Liver (tissue), 9 donors: ENCODE results near the gene DCC. TPM values are rescaled to one million over a fixed set of nuclear protein-coding genes. Genes with fewer than 3 reads are reported as not detected.

Source experiments
- DNase-seq: peaks from one replicate; pipeline ENCODE4 v3.0.0-alpha.2; 2017; ENCODE audit warnings: low spot score
- H3K27ac ChIP-seq, 2 donors: one replicate each; pipeline ENCODE4 v1.7.0; 2013; ENCODE audit warnings: inconsistent platforms in 2 of 2, low read length in 2 of 2, control low read depth in 1 of 2, low read depth in 1 of 2, mild to moderate bottlenecking in 1 of 2
- H3K27me3 ChIP-seq, 4 donors: one replicate each; pipeline versions ENCODE4 v1.6.1 to v1.7.0; 2013; ENCODE audit warnings: low read length in 3 of 4, inconsistent platforms in 1 of 4, mild to moderate bottlenecking in 1 of 4, moderate library complexity in 1 of 4; ENCODE audit not compliant: control insufficient read depth in 4 of 4, insufficient read depth in 4 of 4
- H3K36me3 ChIP-seq, 4 donors: one replicate each; pipeline versions ENCODE4 v1.6.1 to v1.7.0; 2013; ENCODE audit warnings: low read length in 3 of 4, mild to moderate bottlenecking in 3 of 4, low read depth in 1 of 4, moderate library complexity in 1 of 4; ENCODE audit not compliant: control insufficient read depth in 4 of 4, insufficient read depth in 3 of 4
- H3K4me1 ChIP-seq, 4 donors: one replicate each; pipeline versions ENCODE4 v1.6.1 to v1.7.0; 2013; ENCODE audit warnings: low read length in 3 of 4, mild to moderate bottlenecking in 3 of 4, moderate library complexity in 1 of 4; ENCODE audit not compliant: control insufficient read depth in 4 of 4, insufficient read depth in 4 of 4
- H3K4me3 ChIP-seq, 3 donors: one replicate each; pipeline versions ENCODE4 v1.6.1 to v1.7.0; 2013; ENCODE audit warnings: low read length in 3 of 3, control low read depth in 1 of 3, low read depth in 1 of 3, mild to moderate bottlenecking in 1 of 3
- H3K9ac ChIP-seq, 2 donors: one replicate each; pipeline ENCODE4 v1.7.0; 2013; ENCODE audit warnings: low read length in 2 of 2, mild to moderate bottlenecking in 2 of 2, moderate library complexity in 2 of 2, control low read depth in 1 of 2, low read depth in 1 of 2
- H3K9me3 ChIP-seq, 4 donors: one replicate each; pipeline versions ENCODE4 v1.6.1 to v1.7.0; 2013; ENCODE audit warnings: low read length in 3 of 4; ENCODE audit not compliant: control insufficient read depth in 4 of 4
- EGR1 ChIP-seq, 2 donors: IDR thresholded peaks; 2 replicates each; pipeline ENCODE4 v1.6.1; 2016 to 2018; ENCODE audit warnings: antibody characterized with exemption in 2 of 2, low read depth in 2 of 2
- FOXA1 ChIP-seq: IDR thresholded peaks from 2 replicates; pipeline ENCODE4 v1.6.1; 2016; ENCODE audit warnings: antibody characterized with exemption
- FOXA2 ChIP-seq: IDR thresholded peaks from 2 replicates; pipeline ENCODE4 v1.6.1; 2016; ENCODE audit warnings: antibody characterized with exemption
- GABPA ChIP-seq, 2 donors: IDR thresholded peaks in 1 of 2; conservative IDR thresholded peaks in 1 of 2; 2 replicates each; pipeline ENCODE4 v1.6.1; 2016; ENCODE audit warnings: antibody characterized with exemption in 2 of 2, mild to moderate bottlenecking in 1 of 2, moderate library complexity in 1 of 2
- HNF4A ChIP-seq, 2 donors: conservative IDR thresholded peaks; 2 replicates each; pipeline ENCODE4 v1.6.1; 2016; ENCODE audit warnings: antibody characterized with exemption in 2 of 2, mild to moderate bottlenecking in 2 of 2
- HNF4G ChIP-seq: IDR thresholded peaks from 2 replicates; pipeline ENCODE4 v1.6.1; 2016; ENCODE audit warnings: antibody characterized with exemption
- JUND ChIP-seq, 2 donors: IDR thresholded peaks; 2 replicates each; pipeline ENCODE4 v1.6.1; 2016; ENCODE audit warnings: antibody characterized with exemption in 2 of 2
- NR2F2 ChIP-seq: IDR thresholded peaks from 2 replicates; pipeline ENCODE4 v1.6.1; 2016; ENCODE audit warnings: antibody characterized with exemption
- RAD21 ChIP-seq, 2 donors: IDR thresholded peaks; 2 replicates each; pipeline ENCODE4 v1.6.1; 2016; ENCODE audit warnings: antibody characterized with exemption in 2 of 2, mild to moderate bottlenecking in 2 of 2
- RXRA ChIP-seq, 2 donors: IDR thresholded peaks; 2 replicates each; pipeline ENCODE4 v1.6.1; 2017 to 2018; ENCODE audit warnings: antibody characterized with exemption in 2 of 2, mild to moderate bottlenecking in 1 of 2
- SP1 ChIP-seq: IDR thresholded peaks from 2 replicates; pipeline ENCODE4 v1.6.1; 2018; ENCODE audit warnings: antibody characterized with exemption, mild to moderate bottlenecking
- TAF1 ChIP-seq: conservative IDR thresholded peaks from 2 replicates; pipeline ENCODE4 v1.6.1; 2016; ENCODE audit warnings: antibody characterized with exemption, mild to moderate bottlenecking
- YY1 ChIP-seq: IDR thresholded peaks from 2 replicates; pipeline ENCODE4 v1.6.1; 2016; ENCODE audit warnings: antibody characterized with exemption, mild to moderate bottlenecking
- WGBS: extraction: QIAGEN DNeasy Blood & Tissue Kit; methylation state at CpG from one replicate; pipeline ENCODE4 v1.1.7; 2013; 5-methylcytosine and 5-hydroxymethylcytosine counted together
- polyA plus RNA-seq, 2 donors: library from polyadenylated mRNA; stranded (reverse) in 1 of 2; unstranded in 1 of 2; fragments of 200-250 nt in 1 of 2; fragments of >200 nt in 1 of 2; fragmentation: Nextera tagmentation in 1 of 2; extraction: Ambion mirVana in 1 of 2; gene quantifications; one replicate each; pipeline versions ENCODE4 v1.2.1 to v1.2.3, GENCODE V29; 2013 to 2015
- total RNA-seq, 2 donors: library from RNA; depleted of rRNA; stranded (reverse); fragments of >200 nt; gene quantifications; one replicate each; pipeline ENCODE4 v1.2.3, GENCODE V29; 2014
- TF ChIP-seq, protein P1 (sequence below): IDR thresholded peaks from 2 replicates; pipeline ENCODE4 v1.6.1; 2016; ENCODE audit warnings: antibody characterized with exemption
- TF ChIP-seq, protein P2 (sequence below): IDR thresholded peaks from 2 replicates; pipeline ENCODE4 v1.6.1; 2016; ENCODE audit warnings: antibody characterized with exemption, mild to moderate bottlenecking
- TF ChIP-seq, protein P3 (sequence below): fragments of 150-350 bp; IDR thresholded peaks from 2 replicates; pipeline ENCODE4 v1.5.1; 2017; ENCODE audit warnings: improper control_type of control experiment, low read depth, low read length; ENCODE audit not compliant: missing input control
- donor health status: healthy.
- donor health status: healthy.
- donor health status: healthy.
- donor health status: healthy.
- donor health status: healthy.

Gene DCC
- total and polyA plus RNA-seq, 4 donors = under 0.01 to 0.03 TPM; not detected in 2

DNA sequence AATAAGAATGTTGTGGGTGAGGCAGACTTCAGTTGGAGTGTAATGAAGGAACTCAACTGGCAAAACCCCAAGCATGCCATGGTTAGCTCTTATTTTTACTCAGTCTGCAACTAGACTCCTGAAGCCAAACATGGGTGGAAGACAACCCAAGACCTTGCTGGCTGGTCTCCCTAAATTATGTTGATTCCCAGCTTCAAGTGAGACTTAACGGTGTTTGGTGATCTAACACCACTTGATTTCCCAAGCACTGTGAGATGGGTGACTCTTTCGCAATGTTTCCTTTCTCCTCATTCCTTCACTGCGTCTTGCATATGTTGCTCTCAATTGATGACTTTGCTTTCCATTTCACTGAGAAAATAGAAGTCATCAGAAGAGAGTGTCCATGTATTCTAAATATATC, 693.1 kb downstream of the DCC start:
- Histone ChIP-seq H3K9ac (no peak overlapping the region), H3K27ac (no peak overlapping the region), H3K4me1 (no peaks in the 10 kb centered on the region), H3K36me3 (no peaks in the 10 kb centered on the region), H3K9me3 (no peaks in the 10 kb centered on the region), H3K4me3 (no peak overlapping the region), H3K27me3 (no peaks in the 10 kb centered on the region)
- TF ChIP-seq HNF4A (conservative IDR thresholded peaks at IDR 0.05) (no peak), RXRA (IDR thresholded peaks at IDR 0.05) (no peak), SP1 (no peak)
- TF ChIP-seq, protein P1, sequence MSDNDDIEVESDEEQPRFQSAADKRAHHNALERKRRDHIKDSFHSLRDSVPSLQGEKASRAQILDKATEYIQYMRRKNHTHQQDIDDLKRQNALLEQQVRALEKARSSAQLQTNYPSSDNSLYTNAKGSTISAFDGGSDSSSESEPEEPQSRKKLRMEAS = no peak
- 84% methylated on average over 3 of the region's 3 CpGs for WGBS
- DNase-seq = no peak

DNA sequence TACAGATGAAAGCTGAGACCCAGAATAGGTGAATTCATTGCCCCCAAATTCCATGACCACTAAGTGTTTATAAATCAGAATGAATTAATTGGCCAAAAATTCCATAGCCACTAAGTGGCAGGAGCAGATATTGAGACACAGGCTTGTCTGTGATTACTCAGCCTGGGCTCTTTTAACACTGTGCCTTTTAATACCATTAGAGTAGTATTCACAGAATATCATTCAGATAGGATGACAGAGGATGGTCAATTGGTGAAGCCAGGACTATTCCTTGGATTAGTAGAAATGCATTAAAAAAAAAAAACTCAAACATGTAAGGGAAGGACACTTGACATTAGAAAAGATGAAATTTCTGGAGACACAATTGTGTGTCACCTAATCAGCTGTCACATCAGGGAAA, 698.6 kb downstream of the DCC start:
- no peak overlapping the region for H3K27ac ChIP-seq
- H3K27me3 ChIP-seq = no peaks in the 10 kb centered on the region
- TF ChIP-seq FOXA2 (no peak), HNF4A (conservative IDR thresholded peaks at IDR 0.05) (no peak), GABPA (IDR thresholded peaks at IDR 0.05 in 1 of 2, conservative IDR thresholded peaks at IDR 0.05 in 1 of 2) (no peak)
- TF ChIP-seq, protein P2, sequence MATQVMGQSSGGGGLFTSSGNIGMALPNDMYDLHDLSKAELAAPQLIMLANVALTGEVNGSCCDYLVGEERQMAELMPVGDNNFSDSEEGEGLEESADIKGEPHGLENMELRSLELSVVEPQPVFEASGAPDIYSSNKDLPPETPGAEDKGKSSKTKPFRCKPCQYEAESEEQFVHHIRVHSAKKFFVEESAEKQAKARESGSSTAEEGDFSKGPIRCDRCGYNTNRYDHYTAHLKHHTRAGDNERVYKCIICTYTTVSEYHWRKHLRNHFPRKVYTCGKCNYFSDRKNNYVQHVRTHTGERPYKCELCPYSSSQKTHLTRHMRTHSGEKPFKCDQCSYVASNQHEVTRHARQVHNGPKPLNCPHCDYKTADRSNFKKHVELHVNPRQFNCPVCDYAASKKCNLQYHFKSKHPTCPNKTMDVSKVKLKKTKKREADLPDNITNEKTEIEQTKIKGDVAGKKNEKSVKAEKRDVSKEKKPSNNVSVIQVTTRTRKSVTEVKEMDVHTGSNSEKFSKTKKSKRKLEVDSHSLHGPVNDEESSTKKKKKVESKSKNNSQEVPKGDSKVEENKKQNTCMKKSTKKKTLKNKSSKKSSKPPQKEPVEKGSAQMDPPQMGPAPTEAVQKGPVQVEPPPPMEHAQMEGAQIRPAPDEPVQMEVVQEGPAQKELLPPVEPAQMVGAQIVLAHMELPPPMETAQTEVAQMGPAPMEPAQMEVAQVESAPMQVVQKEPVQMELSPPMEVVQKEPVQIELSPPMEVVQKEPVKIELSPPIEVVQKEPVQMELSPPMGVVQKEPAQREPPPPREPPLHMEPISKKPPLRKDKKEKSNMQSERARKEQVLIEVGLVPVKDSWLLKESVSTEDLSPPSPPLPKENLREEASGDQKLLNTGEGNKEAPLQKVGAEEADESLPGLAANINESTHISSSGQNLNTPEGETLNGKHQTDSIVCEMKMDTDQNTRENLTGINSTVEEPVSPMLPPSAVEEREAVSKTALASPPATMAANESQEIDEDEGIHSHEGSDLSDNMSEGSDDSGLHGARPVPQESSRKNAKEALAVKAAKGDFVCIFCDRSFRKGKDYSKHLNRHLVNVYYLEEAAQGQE = no peak
- DNase-seq = no peak
- no peak overlapping the region for H3K9ac ChIP-seq
- H3K4me1 ChIP-seq = no peaks in the 10 kb centered on the region
- no peaks in the 10 kb centered on the region for H3K36me3 ChIP-seq
- no peak overlapping the region for H3K4me3 ChIP-seq
- H3K9me3 ChIP-seq = no peaks in the 10 kb centered on the region

DNA sequence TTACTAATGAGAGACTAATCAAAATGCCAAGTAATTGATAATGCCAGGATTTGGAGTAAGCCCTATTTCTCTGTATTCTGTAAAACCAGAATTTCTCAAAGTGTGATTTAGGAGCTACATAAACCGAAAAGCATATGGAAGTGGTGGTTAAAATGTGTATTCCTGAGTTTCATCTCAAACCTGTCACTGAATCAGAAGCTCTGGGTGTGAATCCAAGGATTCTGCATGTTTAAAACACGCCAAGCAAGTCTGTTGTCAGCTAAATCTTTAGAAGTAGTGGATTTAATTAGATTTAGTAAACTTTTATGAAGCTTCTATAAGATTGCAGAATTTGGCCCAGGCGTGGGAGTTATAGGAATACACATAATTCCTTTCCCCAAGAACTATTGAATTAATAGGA, 700.3 kb downstream of the DCC start:
- Histone ChIP-seq H3K4me1 (no peaks in the 10 kb centered on the region), H3K27ac (no peak overlapping the region), H3K9ac (no peak overlapping the region), H3K4me3 (no peak overlapping the region), H3K27me3 (no peaks in the 10 kb centered on the region), H3K36me3 (no peaks in the 10 kb centered on the region), H3K9me3 (no peaks in the 10 kb centered on the region)
- no peak for DNase-seq
- 66% methylated on average over 3 of the region's 3 CpGs for WGBS
- TF ChIP-seq FOXA2 (no peak), YY1 (no peak), GABPA (IDR thresholded peaks at IDR 0.05 in 1 of 2, conservative IDR thresholded peaks at IDR 0.05 in 1 of 2) (no peak), NR2F2 (no peak), JUND (IDR thresholded peaks at IDR 0.05) (no peak), TAF1 (no peak), RXRA (IDR thresholded peaks at IDR 0.05) (no peak), RAD21 (IDR thresholded peaks at IDR 0.05) (no peak), HNF4G (no peak), HNF4A (conservative IDR thresholded peaks at IDR 0.05) (no peak), EGR1 (IDR thresholded peaks at IDR 0.05; ENCODE audit: low read depth in 2 of 2) (no peak), FOXA1 (no peak)
- TF ChIP-seq, protein P2 = no peak
- TF ChIP-seq, protein P3, sequence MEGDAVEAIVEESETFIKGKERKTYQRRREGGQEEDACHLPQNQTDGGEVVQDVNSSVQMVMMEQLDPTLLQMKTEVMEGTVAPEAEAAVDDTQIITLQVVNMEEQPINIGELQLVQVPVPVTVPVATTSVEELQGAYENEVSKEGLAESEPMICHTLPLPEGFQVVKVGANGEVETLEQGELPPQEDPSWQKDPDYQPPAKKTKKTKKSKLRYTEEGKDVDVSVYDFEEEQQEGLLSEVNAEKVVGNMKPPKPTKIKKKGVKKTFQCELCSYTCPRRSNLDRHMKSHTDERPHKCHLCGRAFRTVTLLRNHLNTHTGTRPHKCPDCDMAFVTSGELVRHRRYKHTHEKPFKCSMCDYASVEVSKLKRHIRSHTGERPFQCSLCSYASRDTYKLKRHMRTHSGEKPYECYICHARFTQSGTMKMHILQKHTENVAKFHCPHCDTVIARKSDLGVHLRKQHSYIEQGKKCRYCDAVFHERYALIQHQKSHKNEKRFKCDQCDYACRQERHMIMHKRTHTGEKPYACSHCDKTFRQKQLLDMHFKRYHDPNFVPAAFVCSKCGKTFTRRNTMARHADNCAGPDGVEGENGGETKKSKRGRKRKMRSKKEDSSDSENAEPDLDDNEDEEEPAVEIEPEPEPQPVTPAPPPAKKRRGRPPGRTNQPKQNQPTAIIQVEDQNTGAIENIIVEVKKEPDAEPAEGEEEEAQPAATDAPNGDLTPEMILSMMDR = no peak
- TF ChIP-seq, protein P1 = no peak
